ENCODE data around the gene PLEKHO2. TPM values are rescaled to one million over a fixed set of nuclear protein-coding genes. Genes with fewer than 3 reads are reported as not detected.

PLEKHO2 gene
- polyA plus RNA-seq, 3 donors = 54.1 to 93.5 (median 78.0) TPM

DNA sequence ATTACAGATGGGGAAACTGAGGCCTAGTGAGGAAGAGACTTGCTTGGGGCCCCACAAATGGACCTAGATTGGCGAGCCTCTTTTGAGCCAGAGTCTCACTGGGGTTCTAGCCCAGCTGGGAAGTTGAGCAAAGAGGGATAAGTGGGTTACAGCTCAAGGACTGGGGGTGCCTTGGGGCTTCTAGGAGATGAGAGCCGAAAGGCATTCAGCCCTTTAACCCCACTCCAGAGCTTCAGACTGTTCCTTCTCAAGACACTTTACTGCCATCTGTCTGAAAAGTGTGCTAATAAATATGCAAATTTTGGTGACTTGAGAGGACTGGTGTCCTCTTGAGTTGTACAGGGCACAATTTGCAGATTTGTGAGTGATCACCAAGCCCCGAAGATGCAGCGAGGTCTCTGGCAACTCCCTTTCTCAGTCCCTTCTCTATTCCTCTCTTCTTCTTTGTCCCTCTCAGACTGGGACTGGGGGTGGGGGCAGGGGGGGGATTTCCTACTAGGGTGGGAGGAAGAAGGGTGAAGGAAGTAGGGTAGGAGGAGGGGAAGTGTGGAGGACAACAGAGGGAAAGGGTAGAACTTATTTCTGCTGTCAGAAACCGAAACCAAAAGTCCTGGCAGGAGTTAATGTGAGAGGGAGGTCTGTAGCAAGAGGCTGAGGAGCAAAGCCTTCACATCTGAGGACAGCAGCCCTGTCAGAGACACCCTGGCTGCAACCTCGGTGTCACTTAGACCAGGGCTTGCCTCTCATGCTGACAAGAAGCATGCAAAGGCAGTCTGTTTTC, 53.8 kb downstream of the PLEKHO2 start:
- peak overlapping the region; percentile 99 to 100 (median 100) for H3K27ac Mint-ChIP-seq
- peak overlapping the region; percentile 77 for H3K4me2 ChIP-seq (replicated peaks; ENCODE audit: extremely low read depth, low read length, poor library complexity, severe bottlenecking)
- 17% methylated on average over 3 of the region's 6 CpGs for WGBS (ENCODE audit: insufficient coverage)
- H3K27ac ChIP-seq (ENCODE audit: low read depth in 1 of 2, low read length in 2 of 2) = peak overlapping the region; percentile 99
- H3K36me3 Mint-ChIP-seq = peaks cover 7 to 15% of the 10 kb centered on the region in 2 donors
- peaks cover 78% of the 10 kb centered on the region for H3K4me1 Mint-ChIP-seq
- no peaks in the 10 kb centered on the region for H3K36me3 ChIP-seq (replicated peaks in 1 of 2; ENCODE audit: control insufficient read depth in 1 of 2, insufficient read depth in 2 of 2, low read length in 2 of 2)
- H3K79me2 ChIP-seq (ENCODE audit: insufficient read depth, low read length) = no peaks in the 10 kb centered on the region
- H3K9me3 ChIP-seq (replicated peaks in 1 of 2; ENCODE audit: control insufficient read depth in 1 of 2, insufficient read depth in 1 of 2, low read length in 2 of 2) = no peaks in the 10 kb centered on the region
- peak overlapping the region in 2 of 3 experiments; percentile 5 to 66 for H3K4me3 ChIP-seq (replicated peaks in 1 of 3; ENCODE audit: low read depth in 2 of 3, low read length in 3 of 3)
- no peak overlapping the region for H2AFZ ChIP-seq (ENCODE audit: insufficient read depth, low read depth, low read length, poor library complexity, severe bottlenecking)
- peak overlapping the region; percentile 88 for H3K9ac ChIP-seq (ENCODE audit: insufficient read depth, low read length, poor library complexity, severe bottlenecking)
- H3K9me3 Mint-ChIP-seq = no peaks in the 10 kb centered on the region
- no peaks in the 10 kb centered on the region for H3K27me3 ChIP-seq (ENCODE audit: control insufficient read depth in 2 of 2, insufficient read depth in 2 of 2, low read length in 2 of 2)
- TF ChIP-seq, protein P1, sequence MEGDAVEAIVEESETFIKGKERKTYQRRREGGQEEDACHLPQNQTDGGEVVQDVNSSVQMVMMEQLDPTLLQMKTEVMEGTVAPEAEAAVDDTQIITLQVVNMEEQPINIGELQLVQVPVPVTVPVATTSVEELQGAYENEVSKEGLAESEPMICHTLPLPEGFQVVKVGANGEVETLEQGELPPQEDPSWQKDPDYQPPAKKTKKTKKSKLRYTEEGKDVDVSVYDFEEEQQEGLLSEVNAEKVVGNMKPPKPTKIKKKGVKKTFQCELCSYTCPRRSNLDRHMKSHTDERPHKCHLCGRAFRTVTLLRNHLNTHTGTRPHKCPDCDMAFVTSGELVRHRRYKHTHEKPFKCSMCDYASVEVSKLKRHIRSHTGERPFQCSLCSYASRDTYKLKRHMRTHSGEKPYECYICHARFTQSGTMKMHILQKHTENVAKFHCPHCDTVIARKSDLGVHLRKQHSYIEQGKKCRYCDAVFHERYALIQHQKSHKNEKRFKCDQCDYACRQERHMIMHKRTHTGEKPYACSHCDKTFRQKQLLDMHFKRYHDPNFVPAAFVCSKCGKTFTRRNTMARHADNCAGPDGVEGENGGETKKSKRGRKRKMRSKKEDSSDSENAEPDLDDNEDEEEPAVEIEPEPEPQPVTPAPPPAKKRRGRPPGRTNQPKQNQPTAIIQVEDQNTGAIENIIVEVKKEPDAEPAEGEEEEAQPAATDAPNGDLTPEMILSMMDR (IDR thresholded peaks at IDR 0.05) = peak; percentile 27
- H3K27me3 Mint-ChIP-seq (ENCODE audit: low read depth in 3 of 3) = no peaks in the 10 kb centered on the region
- peak; percentile 85 to 94 (median 90) for DNase-seq
- intact Hi-C loops (cut with micrococcal nuclease) = loop anchor here in 1 of 2 donors (2.0 to 10.0 kb wide), 2 partner anchors 51 to 201 kb away; no protein-coding TSS in a partner anchor
- H3K4me3 Mint-ChIP-seq = peak overlapping the region; percentile 65 to 77
- no peaks in the 10 kb centered on the region for H4K20me1 ChIP-seq (ENCODE audit: insufficient read depth, low read length)
- H3K4me1 ChIP-seq (ENCODE audit: control insufficient read depth in 1 of 2, insufficient read depth in 2 of 2, low read length in 2 of 2) = peaks cover 78 to 86% of the 10 kb centered on the region in 2 donors

DNA sequence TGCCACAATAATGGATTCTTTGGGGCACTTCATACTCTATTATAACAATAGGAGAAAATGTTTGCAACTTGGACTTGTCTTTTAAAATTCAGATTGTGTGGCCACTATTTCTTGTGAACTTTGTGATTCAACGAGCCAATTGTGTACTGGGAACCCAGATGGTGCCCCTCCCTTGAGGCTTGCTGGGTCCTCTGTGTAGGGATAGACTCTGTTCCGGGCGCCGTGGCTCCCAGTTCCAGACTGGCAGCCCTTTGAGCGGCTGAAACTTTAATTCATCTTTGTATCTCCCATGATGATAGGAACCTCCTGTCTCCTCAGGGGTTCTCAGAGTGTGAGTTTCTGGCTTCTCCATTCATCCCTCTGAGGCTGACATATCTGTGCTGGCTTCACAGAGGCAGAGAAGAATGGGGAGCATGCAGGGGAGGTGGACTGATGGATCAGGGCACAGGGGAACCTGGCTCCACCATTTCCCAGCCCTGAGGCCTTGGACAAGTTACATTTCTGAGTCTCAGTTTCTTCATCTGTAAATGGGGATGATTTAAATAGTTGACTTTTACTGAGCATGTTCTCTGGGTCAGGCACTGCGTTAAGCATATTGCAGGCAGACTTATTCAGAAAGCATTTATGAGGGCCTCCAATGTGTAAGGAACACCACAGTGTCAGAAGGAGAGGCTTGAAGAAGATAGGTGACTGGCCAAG, 54.8 kb downstream of the PLEKHO2 start:
- Histone ChIP-seq H3K9me3 (replicated peaks in 1 of 2; ENCODE audit: control insufficient read depth in 1 of 2, insufficient read depth in 1 of 2, low read length in 2 of 2) (peaks cover 6 to 7% of the 10 kb centered on the region in 2 donors), H3K4me2 (replicated peaks; ENCODE audit: extremely low read depth, low read length, poor library complexity, severe bottlenecking) (peak overlapping the region; percentile 77), H2AFZ (ENCODE audit: insufficient read depth, low read depth, low read length, poor library complexity, severe bottlenecking) (no peak overlapping the region), H3K9ac (ENCODE audit: insufficient read depth, low read length, poor library complexity, severe bottlenecking) (peak overlapping the region; percentile 88), H3K79me2 (ENCODE audit: insufficient read depth, low read length) (no peaks in the 10 kb centered on the region), H3K27ac (ENCODE audit: low read depth in 1 of 2, low read length in 2 of 2) (peak overlapping the region; percentile 99), H3K36me3 (replicated peaks in 1 of 2; ENCODE audit: control insufficient read depth in 1 of 2, insufficient read depth in 2 of 2, low read length in 2 of 2) (no peaks in the 10 kb centered on the region), H4K20me1 (ENCODE audit: insufficient read depth, low read length) (no peaks in the 10 kb centered on the region), H3K4me1 (ENCODE audit: control insufficient read depth in 1 of 2, insufficient read depth in 2 of 2, low read length in 2 of 2) (peaks cover 69 to 77% of the 10 kb centered on the region in 2 donors), H3K4me3 (replicated peaks in 1 of 3; ENCODE audit: low read depth in 2 of 3, low read length in 3 of 3) (peak overlapping the region in 1 of 3 experiments; percentile 66), H3K27me3 (ENCODE audit: control insufficient read depth in 2 of 2, insufficient read depth in 2 of 2, low read length in 2 of 2) (no peaks in the 10 kb centered on the region)
- Mint-ChIP-seq H3K4me3 (peak overlapping the region in 1 of 2 donors; percentile 59), H3K36me3 (peaks cover 10 to 15% of the 10 kb centered on the region in 2 donors), H3K27ac (peak overlapping the region; percentile 99 to 100 (median 100)), H3K9me3 (peaks cover 6 to 9% (median 9%) of the 10 kb centered on the region in 7 donors), H3K27me3 (ENCODE audit: low read depth in 3 of 3) (no peaks in the 10 kb centered on the region), H3K4me1 (peaks cover 70% of the 10 kb centered on the region)
- DNase-seq = no peak
- WGBS (ENCODE audit: insufficient coverage) = 66% methylated on average over 2 of the region's 6 CpGs
- intact Hi-C loops (cut with micrococcal nuclease) = loop anchor here in 1 of 2 donors (10.0 kb wide), 1 partner anchor 202 kb away; no protein-coding TSS in a partner anchor
- TF ChIP-seq, protein P1 (IDR thresholded peaks at IDR 0.05) = no peak

Data from CD14-positive monocyte (primary cell).